Measurements from ENCODE around the gene OR13C9.
"Not testable (repeated sequence)": the region's sequence is repeated elsewhere in the genome, so short reads cannot be mapped to it uniquely, and the experiment has no call there.

The OR13C9 gene

DNA sequence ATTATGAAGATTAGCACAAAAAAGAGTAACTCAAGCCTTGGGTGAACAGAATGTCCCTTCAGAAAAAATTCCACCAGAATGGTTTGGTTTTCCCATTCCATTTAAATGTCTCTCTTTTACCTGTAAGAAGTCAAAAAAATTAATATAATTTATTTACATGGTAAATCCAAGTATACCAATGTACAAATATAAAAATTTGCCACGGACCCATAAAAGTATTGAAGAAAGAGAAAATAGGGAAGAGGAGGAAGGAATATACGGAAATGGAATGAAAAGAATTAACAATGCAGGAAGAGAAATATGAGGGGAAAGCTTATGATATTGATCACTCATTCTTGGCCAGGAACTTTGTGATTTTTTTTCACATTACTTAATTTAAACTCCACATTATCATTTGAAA is at the start of gene OR13C9:
OR13C9 (minus strand) TSS at position 101 of the 400 bp plus-strand sequence; CDS start at position 101, 0 bp downstream.
- Histone ChIP-seq H3K9ac (ENCODE audit: low read length) (no peak within 1 kb of the TSS), H3K4me1 (ENCODE audit: control insufficient read depth, low read depth, low read length) (no peaks in the 10 kb centered on the region), H3K36me3 (ENCODE audit: control insufficient read depth, low read depth, low read length) (no peaks in the 10 kb centered on the region), H3K4me3 (ENCODE audit: low read length) (no peak within 1 kb of the TSS), H3K27me3 (ENCODE audit: control insufficient read depth, insufficient read depth, low read length) (no peaks in the 10 kb centered on the region), H3K27ac (ENCODE audit: low read length) (no peak within 1 kb of the TSS), H3K9me3 (ENCODE audit: control insufficient read depth, low read depth, low read length) (no peaks in the 10 kb centered on the region)

DNA sequence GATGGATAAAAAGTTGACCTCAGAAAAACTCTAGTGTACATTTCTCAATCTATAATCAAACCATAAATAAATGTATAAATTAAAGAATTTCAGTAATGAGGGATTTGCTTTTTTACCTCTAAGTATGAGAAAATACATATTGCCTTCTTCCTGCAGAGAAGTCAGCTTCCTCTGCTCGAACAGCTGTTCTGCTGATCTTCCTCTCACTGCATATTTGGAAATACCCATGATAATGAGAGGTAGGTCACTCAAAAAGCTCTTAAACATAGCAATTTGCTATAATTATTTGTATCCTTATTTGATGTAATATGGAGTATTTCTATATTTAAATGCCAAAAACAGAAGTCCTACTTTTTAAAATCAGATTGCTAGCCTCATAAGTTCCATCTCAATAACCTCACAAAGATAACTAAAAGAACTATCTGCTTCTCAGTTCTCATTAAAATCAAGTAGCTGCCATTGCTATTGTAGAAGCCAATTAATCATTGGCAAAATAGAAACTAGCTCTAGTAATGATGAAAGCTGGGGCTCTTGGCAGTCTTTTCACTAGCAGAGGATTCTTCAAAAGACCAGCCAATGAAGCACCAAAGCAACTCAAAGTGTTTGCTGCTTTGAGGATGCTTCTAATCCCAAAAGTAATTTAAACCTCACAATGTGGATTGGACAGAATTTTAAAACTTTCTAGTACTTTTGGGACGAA is 40.6 kb upstream of the OR13C9 start:
- H3K4me1 ChIP-seq (ENCODE audit: control insufficient read depth, low read depth, low read length) = no peaks in the 10 kb centered on the region
- H3K4me3 ChIP-seq (ENCODE audit: low read length) = no peak overlapping the region
- H3K9me3 ChIP-seq (ENCODE audit: control insufficient read depth, low read depth, low read length) = no peaks in the 10 kb centered on the region
- H3K36me3 ChIP-seq (ENCODE audit: control insufficient read depth, low read depth, low read length) = no peaks in the 10 kb centered on the region
- no peaks in the 10 kb centered on the region for H3K27me3 ChIP-seq (ENCODE audit: control insufficient read depth, insufficient read depth, low read length)
- H3K27ac ChIP-seq (ENCODE audit: low read length) = no peak overlapping the region
- H3K9ac ChIP-seq (ENCODE audit: low read length) = no peak overlapping the region

DNA sequence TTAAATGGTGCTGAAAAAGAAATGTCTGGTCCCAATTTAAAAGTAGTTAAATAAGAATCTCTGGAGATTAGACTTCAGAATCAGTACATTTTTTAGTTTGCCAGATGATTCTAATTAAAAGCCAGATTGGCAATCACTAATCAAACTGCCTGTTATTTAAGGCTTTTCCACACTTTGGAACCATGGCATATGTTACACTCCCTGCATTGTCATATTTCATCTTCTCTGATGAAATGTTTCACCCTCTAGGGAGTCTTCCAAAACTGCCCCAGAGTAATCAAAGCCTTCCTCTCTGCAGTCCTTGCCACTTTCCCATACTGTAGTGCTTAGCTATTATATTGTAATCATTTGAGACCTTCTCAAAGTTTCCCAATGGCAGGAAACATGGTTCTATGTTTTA is 17.5 kb upstream of the OR13C9 start:
- Histone ChIP-seq H3K4me1 (ENCODE audit: control insufficient read depth, low read depth, low read length) (no peaks in the 10 kb centered on the region), H3K27ac (ENCODE audit: low read length) (no peak overlapping the region), H3K9me3 (ENCODE audit: control insufficient read depth, low read depth, low read length) (peaks cover 7% of the 10 kb centered on the region), H3K27me3 (ENCODE audit: control insufficient read depth, insufficient read depth, low read length) (no peaks in the 10 kb centered on the region), H3K36me3 (ENCODE audit: control insufficient read depth, low read depth, low read length) (no peaks in the 10 kb centered on the region), H3K9ac (ENCODE audit: low read length) (no peak overlapping the region), H3K4me3 (ENCODE audit: low read length) (no peak overlapping the region)

DNA sequence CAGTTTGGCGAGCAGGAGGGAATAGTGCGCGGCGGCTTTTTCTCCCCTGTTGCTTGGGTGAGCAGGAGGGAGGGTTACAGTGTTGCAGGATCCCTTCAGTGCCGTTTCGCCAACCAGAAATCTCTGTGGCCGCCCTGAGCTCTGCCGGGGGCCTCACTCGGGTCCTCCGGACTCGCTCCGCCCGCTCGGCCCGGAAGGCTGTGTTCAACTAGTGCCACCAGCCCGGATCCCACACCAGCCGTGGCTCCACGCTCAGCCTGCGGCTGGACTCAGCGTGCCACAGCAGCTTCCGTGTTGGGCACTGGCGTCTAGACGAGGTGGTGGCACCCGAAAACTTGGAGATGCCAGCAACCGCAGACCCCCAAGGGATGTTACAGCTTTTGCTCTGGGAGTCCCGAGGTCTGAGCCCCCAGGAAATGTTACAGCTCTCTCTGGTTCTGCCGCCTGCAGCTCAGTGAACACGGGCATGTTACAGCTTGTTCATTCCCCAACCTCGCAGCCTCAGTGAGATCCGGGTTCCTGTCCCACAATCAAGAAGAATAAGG is 16.0 kb upstream of the OR13C9 start:
- no peak overlapping the region for H3K27ac ChIP-seq (ENCODE audit: low read length)

GRCh38 chr9:104625964-104626363 is 8.0 kb upstream of the OR13C9 start:
- H3K9me3 ChIP-seq (ENCODE audit: control insufficient read depth, low read depth, low read length); H3K9ac ChIP-seq (ENCODE audit: low read length); H3K4me1 ChIP-seq (ENCODE audit: control insufficient read depth, low read depth, low read length); H3K27me3 ChIP-seq (ENCODE audit: control insufficient read depth, insufficient read depth, low read length); H3K27ac ChIP-seq (ENCODE audit: low read length); H3K36me3 ChIP-seq (ENCODE audit: control insufficient read depth, low read depth, low read length); H3K4me3 ChIP-seq (ENCODE audit: low read length): not testable (repeated sequence)

More for the DNA sequence above, 16.0 kb upstream of the OR13C9 start:
- no peak overlapping the region for H3K9ac ChIP-seq (ENCODE audit: low read length)
- H3K27me3 ChIP-seq (ENCODE audit: control insufficient read depth, insufficient read depth, low read length) = no peaks in the 10 kb centered on the region
- no peaks in the 10 kb centered on the region for H3K4me1 ChIP-seq (ENCODE audit: control insufficient read depth, low read depth, low read length)
- H3K9me3 ChIP-seq (ENCODE audit: control insufficient read depth, low read depth, low read length) = no peaks in the 10 kb centered on the region
- no peaks in the 10 kb centered on the region for H3K36me3 ChIP-seq (ENCODE audit: control insufficient read depth, low read depth, low read length)
- H3K4me3 ChIP-seq (ENCODE audit: low read length) = no peak overlapping the region

GRCh38 chr9:104617418-104617817 is 586 bp downstream of the OR13C9 start:
- H3K27ac ChIP-seq (ENCODE audit: low read length) = no peak overlapping the region
- no peaks in the 10 kb centered on the region for H3K9me3 ChIP-seq (ENCODE audit: control insufficient read depth, low read depth, low read length)
- no peaks in the 10 kb centered on the region for H3K4me1 ChIP-seq (ENCODE audit: control insufficient read depth, low read depth, low read length)
- H3K36me3 ChIP-seq (ENCODE audit: control insufficient read depth, low read depth, low read length) = no peaks in the 10 kb centered on the region
- H3K27me3 ChIP-seq (ENCODE audit: control insufficient read depth, insufficient read depth, low read length) = no peaks in the 10 kb centered on the region
- no peak overlapping the region for H3K9ac ChIP-seq (ENCODE audit: low read length)
- H3K4me3 ChIP-seq (ENCODE audit: low read length) = no peak overlapping the region

- Histone ChIP-seq H3K4me1 (ENCODE audit: control insufficient read depth, low read depth, low read length) (no peaks in the 10 kb centered on the region), H3K36me3 (ENCODE audit: control insufficient read depth, low read depth, low read length) (no peaks in the 10 kb centered on the region), H3K9me3 (ENCODE audit: control insufficient read depth, low read depth, low read length) (no peaks in the 10 kb centered on the region), H3K27ac (ENCODE audit: low read length) (no peak overlapping the region), H3K27me3 (ENCODE audit: control insufficient read depth, insufficient read depth, low read length) (no peaks in the 10 kb centered on the region), H3K9ac (ENCODE audit: low read length) (no peak overlapping the region), H3K4me3 (ENCODE audit: low read length) (no peak overlapping the region)
Observed at GRCh38 chr9:104611213-104611612, 6.8 kb downstream of the OR13C9 start.

GRCh38 chr9:104608336-104608735 is 9.7 kb downstream of the OR13C9 start:
- H3K4me3 ChIP-seq (ENCODE audit: low read length) = no peak overlapping the region
- H3K27me3 ChIP-seq (ENCODE audit: control insufficient read depth, insufficient read depth, low read length) = no peaks in the 10 kb centered on the region
- no peak overlapping the region for H3K9ac ChIP-seq (ENCODE audit: low read length)
- no peaks in the 10 kb centered on the region for H3K9me3 ChIP-seq (ENCODE audit: control insufficient read depth, low read depth, low read length)
- H3K36me3 ChIP-seq (ENCODE audit: control insufficient read depth, low read depth, low read length) = no peaks in the 10 kb centered on the region
- no peak overlapping the region for H3K27ac ChIP-seq (ENCODE audit: low read length)
- H3K4me1 ChIP-seq (ENCODE audit: control insufficient read depth, low read depth, low read length) = no peaks in the 10 kb centered on the region

DNA sequence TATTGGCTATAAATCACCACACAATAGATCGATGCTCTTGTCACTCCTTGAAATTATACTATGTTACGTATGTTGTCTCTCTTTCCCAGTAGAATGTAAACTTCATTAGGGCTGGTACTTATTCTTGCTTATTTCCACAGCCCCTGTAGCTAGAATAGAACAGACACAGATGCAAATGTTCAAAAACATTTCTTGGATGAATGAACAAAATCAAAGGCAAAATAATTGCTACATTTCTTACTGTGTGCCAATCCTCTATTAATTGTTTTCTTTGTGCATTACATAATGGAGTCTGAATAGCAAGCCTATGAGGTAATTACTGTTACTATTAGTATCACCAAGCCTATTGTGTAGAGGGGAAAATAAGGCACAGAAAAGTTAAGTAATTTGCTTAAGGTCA is 11.9 kb downstream of the OR13C9 start:
- Histone ChIP-seq H3K4me3 (ENCODE audit: low read length) (no peak overlapping the region), H3K9me3 (ENCODE audit: control insufficient read depth, low read depth, low read length) (no peaks in the 10 kb centered on the region), H3K36me3 (ENCODE audit: control insufficient read depth, low read depth, low read length) (no peaks in the 10 kb centered on the region), H3K27me3 (ENCODE audit: control insufficient read depth, insufficient read depth, low read length) (no peaks in the 10 kb centered on the region), H3K9ac (ENCODE audit: low read length) (no peak overlapping the region), H3K4me1 (ENCODE audit: control insufficient read depth, low read depth, low read length) (no peaks in the 10 kb centered on the region), H3K27ac (ENCODE audit: low read length) (no peak overlapping the region)

GRCh38 chr9:104605527-104605926 is 12.5 kb downstream of the OR13C9 start, which contains the start of gene OR13C2:
OR13C2 (minus strand) TSS chr9:104605627; CDS start chr9:104605627, 0 bp downstream.
- not testable (repeated sequence) for H3K4me1 ChIP-seq (ENCODE audit: control insufficient read depth, low read depth, low read length); H3K9ac ChIP-seq (ENCODE audit: low read length); H3K36me3 ChIP-seq (ENCODE audit: control insufficient read depth, low read depth, low read length); H3K4me3 ChIP-seq (ENCODE audit: low read length); H3K27ac ChIP-seq (ENCODE audit: low read length); H3K27me3 ChIP-seq (ENCODE audit: control insufficient read depth, insufficient read depth, low read length); H3K9me3 ChIP-seq (ENCODE audit: control insufficient read depth, low read depth, low read length)

DNA sequence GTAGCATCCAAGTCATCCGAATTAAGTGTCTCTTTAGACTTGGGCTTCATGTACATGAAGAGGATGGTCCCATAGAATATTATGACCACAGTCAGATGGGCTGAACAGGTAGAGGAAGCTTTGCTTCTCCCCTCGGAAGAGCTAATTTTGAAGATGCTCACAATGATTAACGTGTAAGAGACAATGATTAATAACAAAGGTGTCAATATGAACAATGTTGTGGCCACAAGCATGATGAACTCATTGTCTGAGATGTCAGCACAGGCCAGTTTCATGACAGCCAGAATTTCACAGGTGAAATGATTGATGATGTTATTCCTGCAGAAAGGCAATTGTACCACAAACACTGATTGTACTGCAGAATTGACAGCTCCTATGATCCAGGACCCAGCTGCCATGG is 13.2 kb downstream of the OR13C9 start:
- Histone ChIP-seq H3K27ac (ENCODE audit: low read length) (no peak overlapping the region), H3K4me1 (ENCODE audit: control insufficient read depth, low read depth, low read length) (no peaks in the 10 kb centered on the region), H3K9ac (ENCODE audit: low read length) (no peak overlapping the region), H3K27me3 (ENCODE audit: control insufficient read depth, insufficient read depth, low read length) (no peaks in the 10 kb centered on the region), H3K4me3 (ENCODE audit: low read length) (no peak overlapping the region), H3K9me3 (ENCODE audit: control insufficient read depth, low read depth, low read length) (no peaks in the 10 kb centered on the region), H3K36me3 (ENCODE audit: control insufficient read depth, low read depth, low read length) (no peaks in the 10 kb centered on the region)

GRCh38 chr9:104599313-104599712 is 18.7 kb downstream of the OR13C9 start, which contains the start of gene OR13C5:
OR13C5 (minus strand) TSS chr9:104599413; CDS start chr9:104599413, 0 bp downstream.
- not testable (repeated sequence) for H3K9me3 ChIP-seq (ENCODE audit: control insufficient read depth, low read depth, low read length); H3K27ac ChIP-seq (ENCODE audit: low read length); H3K4me3 ChIP-seq (ENCODE audit: low read length); H3K9ac ChIP-seq (ENCODE audit: low read length); H3K36me3 ChIP-seq (ENCODE audit: control insufficient read depth, low read depth, low read length); H3K4me1 ChIP-seq (ENCODE audit: control insufficient read depth, low read depth, low read length); H3K27me3 ChIP-seq (ENCODE audit: control insufficient read depth, insufficient read depth, low read length)
